B cell (primary cell): ENCODE results near the gene BATF3.

ENCODE experiments used
- EZH2 ChIP-seq: IDR thresholded peaks from 2 replicates; pipeline ENCODE4 v1.6.1; 2012; ENCODE audit warnings: borderline replicate concordance, low read depth, mild to moderate bottlenecking, moderate library complexity, low read length; ENCODE audit not compliant: insufficient read depth, poor library complexity, severe bottlenecking
- TF ChIP-seq, protein P1 (sequence below): fragments of 200-600 bp; IDR thresholded peaks from one replicate; pipeline ENCODE4 v1.8.0; 2022; ENCODE audit warnings: antibody characterized with exemption, mild to moderate bottlenecking

DNA sequence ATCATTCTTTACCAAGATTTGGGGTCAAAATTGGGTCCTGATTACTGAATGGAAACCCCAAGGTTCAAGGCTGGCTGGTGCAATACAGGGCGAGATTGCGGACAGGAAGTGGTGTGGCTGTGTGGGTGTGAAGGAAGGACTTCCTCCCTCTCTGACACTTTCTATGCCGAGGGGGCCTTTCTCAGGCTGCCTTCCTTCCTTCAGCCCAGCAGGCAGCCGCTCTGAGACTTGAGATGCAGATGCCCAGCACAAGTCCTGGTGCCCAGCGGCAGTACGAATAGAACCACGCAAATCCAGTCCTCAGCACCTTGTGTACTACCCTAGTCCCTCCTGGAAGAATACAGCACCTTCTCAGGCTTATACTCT lies 16.3 kb downstream of the BATF3 start:
- TF ChIP-seq, protein P1, sequence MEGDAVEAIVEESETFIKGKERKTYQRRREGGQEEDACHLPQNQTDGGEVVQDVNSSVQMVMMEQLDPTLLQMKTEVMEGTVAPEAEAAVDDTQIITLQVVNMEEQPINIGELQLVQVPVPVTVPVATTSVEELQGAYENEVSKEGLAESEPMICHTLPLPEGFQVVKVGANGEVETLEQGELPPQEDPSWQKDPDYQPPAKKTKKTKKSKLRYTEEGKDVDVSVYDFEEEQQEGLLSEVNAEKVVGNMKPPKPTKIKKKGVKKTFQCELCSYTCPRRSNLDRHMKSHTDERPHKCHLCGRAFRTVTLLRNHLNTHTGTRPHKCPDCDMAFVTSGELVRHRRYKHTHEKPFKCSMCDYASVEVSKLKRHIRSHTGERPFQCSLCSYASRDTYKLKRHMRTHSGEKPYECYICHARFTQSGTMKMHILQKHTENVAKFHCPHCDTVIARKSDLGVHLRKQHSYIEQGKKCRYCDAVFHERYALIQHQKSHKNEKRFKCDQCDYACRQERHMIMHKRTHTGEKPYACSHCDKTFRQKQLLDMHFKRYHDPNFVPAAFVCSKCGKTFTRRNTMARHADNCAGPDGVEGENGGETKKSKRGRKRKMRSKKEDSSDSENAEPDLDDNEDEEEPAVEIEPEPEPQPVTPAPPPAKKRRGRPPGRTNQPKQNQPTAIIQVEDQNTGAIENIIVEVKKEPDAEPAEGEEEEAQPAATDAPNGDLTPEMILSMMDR: no peak
- no peak for TF ChIP-seq EZH2
